Measurements from ENCODE around the gene OR13C9.

DNA sequence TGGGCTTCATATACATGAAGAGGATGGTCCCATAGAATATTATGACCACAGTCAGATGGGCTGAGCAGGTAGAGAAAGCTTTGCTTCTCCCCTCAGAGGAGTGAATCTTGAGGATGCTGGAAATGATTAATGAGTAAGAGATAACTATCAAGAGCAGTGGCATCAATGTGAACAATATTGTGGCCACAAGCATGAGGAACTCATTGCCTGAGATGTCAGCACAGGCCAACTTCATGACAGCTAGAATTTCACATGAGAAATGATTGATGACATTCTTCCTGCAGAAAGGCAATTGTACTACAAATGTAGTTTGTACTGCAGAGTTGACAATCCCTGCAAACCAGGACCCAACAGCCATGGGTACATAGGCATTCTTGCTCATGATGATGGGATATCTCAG lies 586 bp downstream of the OR13C9 start:
- no peak for TF ChIP-seq POLR2A (IDR thresholded peaks at IDR 0.05)
- TF ChIP-seq, protein P1, sequence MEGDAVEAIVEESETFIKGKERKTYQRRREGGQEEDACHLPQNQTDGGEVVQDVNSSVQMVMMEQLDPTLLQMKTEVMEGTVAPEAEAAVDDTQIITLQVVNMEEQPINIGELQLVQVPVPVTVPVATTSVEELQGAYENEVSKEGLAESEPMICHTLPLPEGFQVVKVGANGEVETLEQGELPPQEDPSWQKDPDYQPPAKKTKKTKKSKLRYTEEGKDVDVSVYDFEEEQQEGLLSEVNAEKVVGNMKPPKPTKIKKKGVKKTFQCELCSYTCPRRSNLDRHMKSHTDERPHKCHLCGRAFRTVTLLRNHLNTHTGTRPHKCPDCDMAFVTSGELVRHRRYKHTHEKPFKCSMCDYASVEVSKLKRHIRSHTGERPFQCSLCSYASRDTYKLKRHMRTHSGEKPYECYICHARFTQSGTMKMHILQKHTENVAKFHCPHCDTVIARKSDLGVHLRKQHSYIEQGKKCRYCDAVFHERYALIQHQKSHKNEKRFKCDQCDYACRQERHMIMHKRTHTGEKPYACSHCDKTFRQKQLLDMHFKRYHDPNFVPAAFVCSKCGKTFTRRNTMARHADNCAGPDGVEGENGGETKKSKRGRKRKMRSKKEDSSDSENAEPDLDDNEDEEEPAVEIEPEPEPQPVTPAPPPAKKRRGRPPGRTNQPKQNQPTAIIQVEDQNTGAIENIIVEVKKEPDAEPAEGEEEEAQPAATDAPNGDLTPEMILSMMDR (IDR thresholded peaks at IDR 0.05): no peak
